Activated CD8-positive, alpha-beta memory T cell treated with anti-CD3 and anti-CD28 coated beads, Interleukin-2, amount 50 U/mL, for 24 hours (primary cell): ENCODE data around the gene ANKRD34A.

Experiments used
- DNase-seq: peaks from one replicate; pipeline ENCODE4 v3.0.0-alpha.2; 2020; ENCODE audit errors: extremely low read depth

Gene ANKRD34A

DNA sequence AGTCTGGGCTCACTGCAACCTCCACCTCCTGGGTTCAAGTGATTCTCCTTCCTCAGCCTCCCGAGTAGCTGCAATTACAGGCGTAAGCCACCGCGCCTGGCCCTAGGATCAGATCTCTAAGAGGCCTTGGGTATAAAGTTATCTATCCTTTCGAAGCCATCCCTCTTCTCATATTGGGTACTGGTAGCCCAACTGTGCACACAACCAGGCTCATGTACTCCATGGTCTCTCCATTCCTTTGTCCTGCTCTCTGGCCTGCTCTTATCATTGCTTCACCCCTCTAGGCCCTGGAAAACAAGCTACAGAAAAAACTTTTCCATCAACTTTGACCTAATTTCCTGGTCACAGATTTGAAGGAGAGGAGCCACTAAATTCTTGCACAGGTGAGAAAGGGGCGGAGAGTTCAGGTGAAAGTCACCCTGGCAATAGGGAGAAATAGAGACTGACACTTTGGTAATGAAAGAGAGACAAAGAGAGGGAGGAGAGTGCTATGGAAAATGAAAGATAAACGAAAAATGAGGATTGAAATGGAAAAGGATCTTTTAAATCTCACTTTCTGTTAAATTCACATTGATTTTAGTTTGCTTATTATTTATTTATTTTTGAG is 26.0 kb upstream of the ANKRD34A start:
- DNase-seq = no peak

DNA sequence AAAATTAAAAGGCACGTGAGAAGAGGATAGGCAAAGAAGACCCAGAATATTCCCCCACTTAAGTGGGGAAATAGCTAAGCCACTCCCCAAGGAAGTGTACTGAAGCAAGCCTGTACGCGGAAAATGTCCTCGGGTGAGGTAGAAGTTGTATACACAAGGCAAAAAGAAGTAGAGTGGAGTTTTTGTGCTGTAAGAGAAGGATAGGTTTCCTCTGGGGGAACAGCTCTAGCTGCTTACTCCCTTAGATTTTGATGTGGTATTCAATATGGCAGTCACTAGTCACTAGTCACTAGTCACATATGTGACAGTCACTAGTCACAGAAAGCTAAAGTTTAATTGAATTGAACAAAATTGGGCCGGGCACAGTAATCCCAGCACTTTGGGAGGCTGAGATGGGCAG is 24.4 kb upstream of the ANKRD34A start:
- no peak for DNase-seq

DNA sequence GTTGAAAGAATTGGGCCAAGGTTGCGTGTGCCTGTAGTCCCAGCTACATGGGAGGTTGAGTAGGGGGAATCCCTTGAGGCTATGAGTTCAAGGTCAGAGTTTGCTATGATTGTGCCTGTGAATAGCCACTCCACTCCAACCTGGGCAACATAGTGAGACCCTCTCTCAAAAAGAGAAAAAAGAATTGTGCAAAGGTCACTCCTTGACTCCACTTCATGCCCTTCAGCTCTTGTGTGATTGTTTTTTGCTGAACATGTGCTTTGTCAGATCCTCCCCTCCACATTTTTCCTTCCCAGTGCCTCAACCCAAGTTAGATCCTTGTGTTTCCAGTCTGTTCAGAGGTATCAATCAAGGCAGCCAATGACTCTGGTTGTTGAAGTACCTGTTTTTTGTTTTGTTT is 23.6 kb upstream of the ANKRD34A start:
- no peak for DNase-seq

DNA sequence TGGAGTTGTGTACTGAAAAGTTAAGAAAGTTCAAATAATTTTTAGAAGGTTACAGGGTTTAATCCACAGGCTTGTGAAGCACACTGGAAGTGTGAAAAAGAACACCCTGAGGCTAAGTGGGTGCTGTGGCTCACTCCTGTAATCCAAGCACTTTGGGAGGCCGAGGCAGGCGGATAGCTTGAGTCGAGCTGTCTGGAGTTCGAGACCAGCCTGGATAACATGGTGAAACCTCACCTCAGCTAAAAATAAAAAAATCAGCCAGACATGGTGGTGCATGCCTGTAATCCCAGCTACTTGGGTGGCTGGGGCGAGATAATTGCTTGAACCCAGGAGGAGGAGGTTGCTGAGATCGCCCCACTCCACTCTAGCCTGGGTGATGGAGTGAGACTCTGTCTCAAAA is 22.2 kb upstream of the ANKRD34A start:
- DNase-seq = no peak

DNA sequence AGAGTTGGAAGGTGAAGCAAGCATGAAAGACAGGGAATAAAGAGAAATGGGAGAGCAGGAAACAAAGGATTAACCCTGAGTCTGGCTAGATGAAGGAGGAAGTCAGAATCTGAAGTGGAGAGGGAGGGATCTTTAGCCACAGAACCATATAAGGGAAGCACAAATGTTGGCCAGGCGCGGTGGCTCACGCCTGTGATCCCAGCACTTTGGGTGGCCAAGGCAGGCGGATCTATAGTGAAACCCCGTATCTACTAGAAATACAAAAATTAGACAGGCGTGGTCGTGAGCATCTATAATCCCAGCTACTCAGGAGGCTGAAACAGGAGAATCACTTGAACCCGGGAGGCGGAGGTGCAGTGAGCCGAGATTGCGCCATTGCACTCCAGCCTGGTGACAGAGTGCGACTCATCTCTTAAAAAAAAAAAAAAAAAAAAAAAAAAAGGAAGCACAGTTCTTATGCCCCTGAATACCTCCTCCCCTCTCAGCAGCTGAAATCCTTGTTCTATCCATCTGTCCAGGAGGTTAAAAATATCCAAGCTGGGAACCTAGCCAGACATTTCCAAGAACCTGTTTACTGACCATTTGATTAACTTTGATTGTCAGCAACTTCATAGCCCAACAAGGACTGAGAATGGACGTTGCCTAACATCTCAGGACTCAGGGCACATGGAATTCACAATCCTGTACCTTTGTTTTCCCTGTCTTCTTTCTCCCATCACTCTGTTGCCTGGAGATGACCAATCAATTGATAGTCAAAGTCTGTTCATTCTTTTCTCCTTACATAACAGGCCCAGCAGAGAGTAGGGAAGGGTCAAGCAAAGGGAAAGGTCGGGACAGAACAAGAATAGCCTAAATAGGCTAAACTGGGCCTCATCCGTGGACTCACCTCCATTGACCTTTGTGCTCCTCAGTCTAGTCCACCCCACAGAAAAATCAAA is 21.4 kb upstream of the ANKRD34A start:
- DNase-seq = no peak

DNA sequence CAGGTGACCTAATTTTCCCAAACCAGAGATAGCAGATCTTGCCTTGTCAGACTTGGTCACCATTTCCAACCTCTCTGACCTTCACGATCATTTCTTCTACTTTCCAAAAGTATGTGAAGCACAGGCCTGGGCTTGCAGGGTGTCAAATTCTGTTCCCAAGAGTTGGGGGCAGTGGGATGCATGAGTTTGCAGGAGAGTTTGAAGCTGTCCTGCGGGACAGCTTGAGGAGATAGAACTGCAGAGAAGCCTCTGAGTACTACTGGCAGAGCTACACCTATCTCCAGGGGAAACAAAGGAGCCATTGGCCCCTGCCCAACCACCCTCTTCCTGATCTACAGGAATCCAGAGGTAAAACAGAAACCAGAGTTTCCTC is 20.7 kb upstream of the ANKRD34A start:
- no peak for DNase-seq

DNA sequence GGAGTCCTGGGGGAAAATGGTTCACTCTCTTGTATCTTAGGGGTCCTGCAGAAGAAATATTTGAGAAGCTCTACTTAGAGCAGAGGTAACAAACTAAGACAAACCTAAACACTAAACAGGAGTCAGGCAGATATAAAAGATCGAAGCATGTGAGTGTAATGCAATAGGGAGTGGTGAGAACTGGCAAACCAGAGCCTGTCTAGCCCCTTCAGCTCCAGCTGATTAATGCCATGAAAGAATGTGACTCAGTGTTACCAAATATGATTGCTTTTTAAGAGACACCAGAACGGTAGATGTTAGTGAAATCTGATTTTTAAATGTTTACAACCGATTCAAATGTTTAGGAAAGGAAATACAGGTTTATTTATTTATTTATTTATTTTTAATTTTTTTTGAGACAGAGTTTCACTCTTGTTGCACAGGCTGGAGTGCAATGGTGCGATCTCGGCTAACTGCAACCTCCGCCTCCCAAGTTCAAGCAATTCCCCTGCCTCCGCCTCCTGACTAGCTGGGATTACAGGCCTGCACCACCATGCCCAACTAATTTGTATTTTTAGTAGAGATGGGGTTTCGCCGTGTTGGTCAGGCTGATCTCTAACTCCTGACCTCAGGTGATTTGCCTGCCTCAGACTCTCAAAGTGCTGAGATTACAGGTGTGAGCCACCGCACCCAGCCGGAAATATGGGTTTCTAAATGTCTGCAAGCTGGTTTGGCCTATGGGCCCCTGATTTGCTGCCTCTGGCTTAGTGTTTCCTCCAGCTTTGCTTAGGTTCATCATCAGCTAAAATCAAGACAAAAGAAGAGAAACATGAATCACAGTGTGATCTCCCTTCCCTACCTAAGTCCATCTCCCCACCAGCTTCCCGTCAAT is 19.8 kb upstream of the ANKRD34A start:
- DNase-seq = no peak

DNA sequence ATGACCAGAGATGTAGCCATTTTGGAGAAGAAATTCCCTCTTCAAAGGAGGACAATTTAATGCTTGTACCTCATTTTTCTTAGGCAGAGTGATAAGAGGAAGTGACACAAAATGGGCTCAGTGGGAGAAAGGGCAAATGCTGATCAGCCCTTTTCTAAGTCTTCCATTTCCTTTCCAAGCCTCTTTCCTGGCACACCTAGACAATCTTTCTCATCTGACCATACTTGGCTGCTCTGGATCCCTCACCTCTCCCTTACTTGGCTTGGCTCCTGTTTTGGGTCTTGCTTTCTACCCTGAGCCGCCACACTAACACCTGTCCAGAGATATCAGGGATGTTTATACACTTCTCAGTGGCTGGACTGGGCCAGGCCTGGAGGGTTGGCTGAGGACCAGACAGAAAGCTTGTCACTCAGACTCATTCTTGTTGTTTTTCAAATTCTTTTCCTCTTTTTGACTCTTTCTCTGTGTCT is 18.9 kb upstream of the ANKRD34A start:
- no peak for DNase-seq

DNA sequence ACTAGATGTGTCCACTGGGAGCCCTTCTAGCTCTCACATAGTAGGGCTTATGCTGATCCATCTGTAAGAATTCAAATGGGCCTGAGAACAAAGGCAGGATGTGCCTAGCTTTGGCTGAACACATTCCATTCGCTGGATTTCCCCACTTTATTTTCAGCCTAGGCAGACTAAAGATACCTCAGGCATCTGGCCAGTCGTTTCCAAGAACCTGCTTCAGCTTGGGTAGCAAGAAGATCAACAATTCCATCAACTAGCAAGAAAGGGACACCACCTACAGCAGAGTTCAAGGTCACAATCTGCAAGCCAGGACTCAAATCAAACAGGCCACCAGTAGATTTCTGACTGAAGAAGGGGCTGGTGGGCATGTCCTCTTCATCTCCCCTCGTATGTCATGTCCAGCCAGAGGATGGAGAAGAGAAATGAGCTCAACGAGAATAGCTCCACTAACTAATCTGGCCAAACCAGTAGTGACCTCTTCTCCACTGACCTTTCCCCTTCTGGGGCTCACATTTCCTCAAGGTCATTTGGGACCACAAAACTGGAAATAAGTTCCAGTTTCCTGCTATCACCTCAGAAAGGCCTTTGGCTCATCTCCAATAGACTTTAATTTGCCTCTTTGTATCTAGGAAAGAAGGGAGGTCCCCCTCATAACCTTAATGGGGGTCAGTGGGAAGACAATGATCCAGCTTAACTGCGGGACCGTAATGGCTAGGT is 17.8 kb upstream of the ANKRD34A start:
- no peak for DNase-seq

DNA sequence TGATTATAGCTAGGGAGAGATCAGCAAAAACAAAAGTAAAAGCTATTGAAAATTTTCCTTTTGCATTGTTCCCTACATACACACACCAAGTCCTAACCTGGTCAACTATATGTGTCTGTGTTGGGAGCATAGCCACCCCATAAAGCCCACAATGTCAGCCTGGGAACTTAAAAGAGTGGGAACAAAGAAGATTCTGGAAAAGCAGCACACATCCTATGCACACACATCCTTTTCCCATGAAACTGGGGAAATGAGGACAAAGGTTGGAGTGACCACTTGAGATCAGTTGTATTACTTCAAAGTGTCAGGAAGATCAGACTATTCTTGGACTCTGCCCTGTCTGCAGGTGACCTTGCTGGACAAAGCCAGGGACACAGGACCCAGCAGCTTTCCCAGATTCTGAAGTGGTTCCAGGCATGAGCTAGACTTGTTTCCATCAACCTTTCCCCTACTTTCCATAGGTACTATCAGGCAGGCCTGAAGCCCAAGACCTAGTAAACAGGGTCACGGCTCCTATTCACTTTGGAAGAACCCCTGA is 16.2 kb upstream of the ANKRD34A start:
- DNase-seq = no peak

DNA sequence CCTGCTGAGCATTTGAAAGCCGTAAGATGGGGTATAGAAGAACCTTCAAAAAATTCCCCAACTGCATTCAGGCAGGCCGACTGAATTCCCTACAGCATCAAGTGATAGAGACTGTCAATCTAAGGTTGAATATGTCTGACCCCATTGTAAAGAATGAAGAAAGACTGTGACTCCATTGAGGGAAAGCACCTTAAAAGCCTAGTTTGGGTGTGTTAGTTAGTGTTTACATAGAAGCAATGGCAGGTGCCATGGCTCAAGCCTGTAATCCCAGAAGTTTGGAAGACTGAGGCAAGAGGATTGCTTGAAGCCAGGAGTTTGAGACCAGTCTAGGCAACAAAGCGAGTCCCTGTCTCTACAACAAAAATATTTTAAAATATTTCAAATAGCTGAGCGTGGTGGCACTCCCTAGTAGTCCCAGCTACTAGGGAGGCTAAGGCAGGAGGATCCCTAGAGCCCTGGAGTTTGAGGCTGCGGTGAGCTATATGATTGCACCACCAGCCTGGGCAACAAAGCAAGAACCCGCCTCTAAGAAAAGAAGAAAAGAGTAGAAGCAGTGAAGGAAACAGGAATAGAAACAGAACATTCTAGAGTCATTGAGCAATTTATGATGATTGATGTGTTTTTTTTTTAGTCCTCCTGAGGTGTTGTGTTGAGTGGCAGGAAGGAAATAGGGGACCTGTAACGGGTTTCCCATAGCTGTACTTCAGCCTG is 15.5 kb upstream of the ANKRD34A start:
- no peak for DNase-seq

DNA sequence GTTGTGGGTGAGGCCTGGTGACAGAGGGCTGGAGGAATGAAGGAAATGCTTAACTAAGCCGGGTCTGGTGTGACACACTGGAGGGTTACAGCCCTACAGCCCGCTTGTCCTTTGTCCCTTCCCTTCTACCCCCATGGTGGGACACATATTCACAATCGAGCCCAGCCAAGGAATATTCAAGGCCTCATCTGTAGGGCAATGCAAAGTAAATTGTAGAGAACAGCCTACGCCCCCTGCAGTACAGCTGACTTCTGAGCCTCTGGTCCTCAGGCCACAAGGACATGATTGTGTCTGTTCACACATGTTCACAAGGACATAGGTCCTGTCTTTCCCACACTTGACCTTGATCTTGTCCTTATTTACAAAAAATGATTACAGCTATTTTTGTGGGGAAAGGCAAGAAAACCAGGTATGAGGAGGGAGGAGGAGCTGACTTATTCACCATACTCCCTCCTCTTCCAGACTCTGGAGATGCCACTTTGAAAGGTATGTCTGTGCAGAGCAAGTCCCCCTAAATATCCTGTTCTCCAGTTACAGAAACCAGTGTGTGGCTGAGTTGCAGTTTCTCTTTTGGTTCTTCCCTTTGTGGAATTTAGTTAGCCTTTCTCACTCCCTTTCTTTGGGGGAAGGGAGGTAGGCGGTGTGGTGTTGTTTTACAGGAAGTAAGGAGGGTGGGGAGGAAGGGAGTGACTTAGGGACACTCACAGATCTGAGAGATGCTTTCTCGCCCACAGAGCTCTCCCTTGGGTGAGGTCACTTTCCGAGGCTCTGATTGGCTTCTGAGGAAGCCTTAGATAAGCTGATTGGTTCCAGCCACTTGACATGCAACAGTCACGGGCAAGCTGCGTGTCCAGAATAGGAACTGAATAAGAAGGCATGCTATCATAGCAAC is 14.7 kb upstream of the ANKRD34A start:
- peak; percentile 68 for DNase-seq

DNA sequence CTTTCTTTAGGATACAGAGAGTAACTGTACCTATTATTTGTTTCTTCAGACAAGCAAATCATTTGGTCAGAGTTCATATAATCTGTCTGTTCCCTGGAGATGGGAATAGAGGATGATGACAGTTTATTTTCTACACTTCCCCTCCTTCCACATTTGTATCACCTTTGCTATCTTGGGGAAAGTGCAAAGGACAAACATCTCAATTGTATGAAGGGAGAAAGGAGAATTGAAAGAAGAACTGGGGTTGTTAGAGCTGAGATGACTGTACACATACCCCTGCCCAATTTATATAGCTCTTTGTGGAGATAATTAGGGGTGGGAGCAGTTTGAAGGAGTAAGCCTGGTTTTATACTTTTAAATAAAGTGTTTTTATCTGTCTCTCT is 14.1 kb upstream of the ANKRD34A start:
- no peak for DNase-seq

DNA sequence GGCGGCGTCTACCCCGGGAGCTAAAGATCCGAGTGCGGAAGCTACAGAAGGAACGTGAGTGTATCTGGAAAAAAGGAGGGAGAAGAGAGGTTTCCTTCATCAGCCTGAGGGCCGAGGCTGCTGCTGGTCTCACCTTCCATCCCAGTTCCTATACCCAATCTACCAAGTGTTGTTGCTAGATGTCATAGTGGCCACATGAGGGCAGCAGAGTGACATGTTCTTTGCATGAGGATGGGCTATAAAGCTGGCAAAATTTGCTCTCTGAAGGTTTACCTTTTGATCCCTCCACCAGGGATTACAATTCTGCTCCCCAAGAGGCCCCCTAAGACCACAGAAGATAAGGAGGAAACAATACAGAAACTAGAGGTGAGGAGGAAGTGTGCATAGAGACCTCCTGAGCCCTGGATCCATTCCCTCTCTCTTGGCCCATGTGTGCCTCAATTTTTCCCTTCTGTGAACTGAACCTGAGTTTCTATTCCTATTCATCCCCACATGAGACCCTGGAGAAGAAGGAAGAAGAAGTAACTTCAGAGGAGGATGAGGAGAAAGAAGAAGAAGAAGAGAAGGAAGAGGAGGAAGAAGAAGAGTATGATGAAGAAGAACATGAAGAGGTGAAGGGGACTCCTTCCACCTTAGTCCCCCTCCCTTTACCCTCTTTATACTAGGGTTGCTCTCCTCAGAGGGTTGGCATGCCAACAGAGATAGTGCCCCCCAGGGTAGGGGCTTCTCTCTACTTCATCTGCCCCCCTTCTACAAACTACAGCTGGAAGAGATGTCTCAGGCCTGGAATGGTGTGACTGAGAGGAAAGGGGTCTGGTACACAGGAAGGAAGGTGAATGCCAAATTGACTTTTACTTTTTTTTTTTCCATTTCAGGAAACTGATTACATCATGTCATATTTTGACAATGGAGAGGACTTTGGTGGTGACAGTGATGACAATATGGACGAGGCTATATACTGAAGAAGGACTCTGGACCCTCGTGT is 13.4 kb upstream of the ANKRD34A start:
- no peak for DNase-seq

DNA sequence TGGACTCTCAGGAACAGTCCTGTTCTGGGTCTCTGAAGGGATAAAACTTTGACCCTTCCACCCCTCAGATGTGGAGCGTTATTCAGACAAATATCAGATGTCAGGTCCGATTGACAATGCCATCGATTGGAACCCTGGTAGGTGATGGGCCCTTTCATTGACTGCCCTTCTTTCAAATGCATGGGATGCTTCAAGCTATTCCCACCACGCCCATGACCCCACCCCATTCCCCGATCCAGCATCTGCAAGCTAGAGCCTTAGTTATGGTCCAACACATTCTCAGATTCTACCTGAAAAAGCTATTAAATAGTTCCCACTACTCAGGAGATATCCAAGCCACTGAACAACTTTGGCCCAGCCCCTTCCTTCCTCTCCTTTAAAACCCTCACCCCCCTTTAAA is 12.6 kb upstream of the ANKRD34A start:
- no peak for DNase-seq

DNA sequence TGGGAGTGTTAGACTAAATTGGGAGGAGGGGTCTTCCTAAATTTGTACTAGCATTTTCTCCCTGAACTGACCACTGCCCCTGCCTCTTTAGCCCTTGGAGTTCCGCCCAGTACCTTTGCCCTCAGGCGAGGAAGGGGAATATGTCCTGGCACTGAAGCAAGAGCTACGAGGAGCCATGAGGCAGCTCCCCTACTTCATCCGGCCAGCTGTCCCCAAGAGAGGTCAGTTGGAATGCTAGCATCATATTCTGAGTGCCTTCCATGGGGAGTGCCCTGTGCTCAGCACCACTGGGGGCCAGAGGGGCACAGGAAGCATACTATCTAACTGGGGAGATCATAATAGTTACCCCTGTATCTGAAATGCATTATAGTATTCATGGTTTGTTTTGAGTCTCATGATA is 10.8 kb upstream of the ANKRD34A start:
- DNase-seq = no peak

DNA sequence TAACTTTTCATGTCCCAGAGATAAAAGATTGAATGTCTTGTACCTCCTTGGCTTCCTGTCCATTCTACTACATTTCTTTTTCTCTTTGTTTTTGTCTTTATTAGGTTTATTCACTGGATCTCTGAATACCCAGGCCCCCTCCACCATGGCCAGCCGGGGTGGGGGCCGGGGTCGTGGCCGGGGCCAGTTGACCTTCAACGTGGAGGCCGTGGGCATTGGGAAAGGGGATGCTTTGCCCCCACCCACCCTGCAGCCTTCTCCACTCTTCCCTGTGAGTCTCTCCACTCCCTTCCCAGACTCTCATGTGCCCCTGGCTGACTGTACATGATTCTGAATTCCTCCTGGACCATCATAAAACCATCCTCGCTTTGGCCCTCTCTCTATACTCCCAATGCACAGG is 10.3 kb upstream of the ANKRD34A start:
- DNase-seq = no peak

DNA sequence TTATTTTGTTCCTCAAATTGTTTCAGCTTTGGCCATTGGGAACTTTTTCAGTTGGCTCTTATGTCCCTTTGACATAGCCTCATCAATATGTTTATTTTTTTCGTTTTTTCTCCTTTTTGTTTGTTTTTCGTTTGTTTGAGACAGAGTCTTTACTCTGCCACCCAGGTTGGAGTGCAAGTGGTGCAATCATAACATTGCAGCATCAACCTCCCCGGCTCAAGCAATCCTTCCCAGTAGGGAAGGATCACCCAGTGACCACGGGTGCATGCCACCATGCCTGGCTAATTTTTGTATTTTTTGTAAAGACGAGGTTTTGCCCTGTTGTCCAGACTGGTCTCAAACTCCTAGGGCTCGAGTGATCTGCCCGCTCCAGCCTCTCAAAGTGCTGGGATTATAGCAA is 8.2 kb upstream of the ANKRD34A start:
- DNase-seq = no peak

DNA sequence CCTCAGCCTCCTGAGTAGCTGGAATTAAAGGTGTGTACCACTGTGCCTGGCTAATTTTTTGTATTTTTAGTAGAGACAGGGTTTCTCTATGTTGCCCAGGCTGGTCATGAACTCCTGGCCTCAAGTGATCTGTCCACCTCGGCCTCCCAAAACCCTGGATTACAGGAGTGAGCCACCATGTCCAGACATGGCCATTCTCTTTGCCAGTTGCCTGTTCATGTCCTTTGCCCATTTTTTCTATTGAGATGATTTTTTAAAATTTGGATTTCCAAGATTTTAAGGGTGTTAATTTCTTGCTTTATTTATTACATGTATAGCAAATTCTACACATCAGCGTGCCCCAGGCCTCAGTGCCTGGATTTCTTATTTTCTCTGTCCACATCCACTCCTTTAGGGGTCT is 2.9 kb upstream of the ANKRD34A start:
- DNase-seq = no peak
